HepG2 (cell line): Measurements from ENCODE around the gene FMN2. TPM values are rescaled to one million over a fixed set of nuclear protein-coding genes. Genes with fewer than 3 reads are reported as not detected.

Experiments
- ATAC-seq: fragments of 200-7000 bp; cut with Tn5 transposase; 3 replicates; pipeline ENCODE4 v1.9.1; 2020; ENCODE audit warnings: mild to moderate bottlenecking, moderate library complexity
- BruUV-seq: library from RNA; stranded (reverse); fragments of 400-500 nt; replicated peaks from 2 replicates; lab custom pipeline; 2021; lab: Mats Ljungman, UMichigan
- CTCF ChIA-PET: fragments of 300-600 bp; formaldehyde crosslinking; extraction: SDS; loops from one replicate; lab custom pipeline; 2021; ENCODE audit warnings: low total read pairs, inconsistent platforms, low intra/inter-chr PET ratio; lab: Yijun Ruan, JAX
- POLR2A ChIA-PET: fragments of 350-600 bp; sonication (Branson Sonifier 250); formaldehyde crosslinking; loops from one replicate; lab custom pipeline; 2020; ENCODE audit warnings: antibody characterized with exemption, inconsistent platforms; lab: Yijun Ruan, JAX
- DNase-seq: peaks from one replicate; pipeline ENCODE4 v3.0.0-alpha.2; 2015; ENCODE audit warnings: low spot score
- FAIRE-seq: peaks from 3 replicates; lab custom pipeline; 2011; peaks lifted over from hg19 to GRCh38; lab: Jason Lieb, UNC
- H2AFZ ChIP-seq: one replicate; pipeline ENCODE4 v1.6.1; 2011; ENCODE audit warnings: low read length, inconsistent platforms
- H3K27ac ChIP-seq: fragments of 300-600 bp; 3 replicates; pipeline ENCODE4 v1.8.0; 2011; ENCODE audit warnings: mixed run types, mild to moderate bottlenecking, mixed read lengths, low read length, inconsistent platforms; ENCODE audit not compliant: insufficient read depth; ENCODE audit errors: extremely low read length
- H3K27me3 ChIP-seq, 2 experiments: fragments of 200-600 bp in 1 of 2; 2 replicates in 1 of 2; 3 replicates in 1 of 2; pipeline versions ENCODE4 v1.6.0 to v1.8.0; 2011; ENCODE audit warnings: low read length in 2 of 2, mild to moderate bottlenecking in 2 of 2, moderate library complexity in 2 of 2, inconsistent platforms in 1 of 2; ENCODE audit not compliant: insufficient read depth in 2 of 2, control insufficient read depth in 1 of 2
- H3K36me3 ChIP-seq, 2 experiments: fragments of 200-600 bp in 1 of 2; replicated peaks in 1 of 2; 2 replicates in 1 of 2; 3 replicates in 1 of 2; pipeline versions ENCODE4 v1.5.1 to v1.8.0; 2011; ENCODE audit warnings: low read length in 2 of 2, inconsistent platforms in 1 of 2; ENCODE audit not compliant: insufficient read depth in 2 of 2, control insufficient read depth in 1 of 2
- H3K4me1 ChIP-seq: 2 replicates; pipeline ENCODE4 v1.5.1; 2012; ENCODE audit warnings: low read length, inconsistent platforms; ENCODE audit not compliant: insufficient read depth
- H3K4me2 ChIP-seq: 2 replicates; pipeline ENCODE4 v1.6.0; 2011; ENCODE audit warnings: low read depth, low read length, inconsistent platforms
- H3K4me3 ChIP-seq, 3 experiments: fragments of 200-600 bp in 1 of 3; sonication (generic), shearing (Covaris generic) in 1 of 3; replicated peaks in 1 of 3; 2 replicates each; pipeline ENCODE4 v1.5.1; 2011 to 2016; ENCODE audit warnings: low read length in 3 of 3, inconsistent platforms in 2 of 3, low read depth in 2 of 3, mild to moderate bottlenecking in 2 of 3, control low read depth in 1 of 3, mixed read lengths in 1 of 3; ENCODE audit not compliant: insufficient read depth in 1 of 3
- H3K79me2 ChIP-seq: one replicate; pipeline ENCODE4 v1.6.1; 2011; ENCODE audit warnings: low read length, inconsistent platforms; ENCODE audit not compliant: insufficient read depth
- H3K9ac ChIP-seq: 2 replicates; pipeline ENCODE4 v1.6.0; 2011; ENCODE audit warnings: mild to moderate bottlenecking, low read depth, low read length, inconsistent platforms; ENCODE audit not compliant: insufficient read depth
- H3K9me3 ChIP-seq: 2 replicates; pipeline ENCODE4 v1.5.1; 2012; ENCODE audit warnings: mild to moderate bottlenecking, low read length
- H4K20me1 ChIP-seq: 2 replicates; pipeline ENCODE4 v1.6.0; 2011; ENCODE audit warnings: inconsistent platforms, mild to moderate bottlenecking, low read length, moderate library complexity; ENCODE audit not compliant: insufficient read depth
- FOXJ3 ChIP-seq: sonication (generic); formaldehyde crosslinking; IDR thresholded peaks from 2 replicates; pipeline ENCODE4 v1.4.0; 2020; ENCODE audit warnings: missing genetic modification reagents, mild to moderate bottlenecking, borderline replicate concordance
- HCFC1 ChIP-seq: fragments of 150-350 bp; IDR thresholded peaks from 2 replicates; pipeline ENCODE4 v1.6.1; 2014; ENCODE audit warnings: low read depth, low read length
- HMGXB4 ChIP-seq, 2 experiments: sonication (generic) in 1 of 2; formaldehyde crosslinking in 1 of 2; IDR thresholded peaks; 2 replicates each; pipeline versions ENCODE4 v1.4.0 to v1.6.1; 2018 to 2020; ENCODE audit warnings: missing genetic modification reagents in 2 of 2, borderline replicate concordance in 1 of 2, low read depth in 1 of 2, mild to moderate bottlenecking in 1 of 2, missing biosample characterization in 1 of 2
- IKZF1 ChIP-seq: fragments of 450-650 bp; IDR thresholded peaks from 2 replicates; pipeline ENCODE4 v1.7.1; 2016
- MED1 ChIP-seq: sonication (generic); formaldehyde crosslinking; IDR thresholded peaks from 2 replicates; pipeline ENCODE4 v1.4.0; 2020; ENCODE audit warnings: missing genetic modification reagents
- MTF1 ChIP-seq: sonication (generic); formaldehyde crosslinking; IDR thresholded peaks from 2 replicates; pipeline ENCODE4 v1.5.0; 2020; ENCODE audit warnings: missing genetic modification reagents
- NR2F6 ChIP-seq, 2 experiments: IDR thresholded peaks; 2 replicates each; pipeline ENCODE4 v1.6.1; 2016; ENCODE audit warnings: antibody characterized with exemption in 1 of 2, mild to moderate bottlenecking in 1 of 2
- PAF1 ChIP-seq: IDR thresholded peaks from 2 replicates; pipeline ENCODE4 v1.6.1; 2016; ENCODE audit warnings: missing genetic modification reagents, missing compliant biosample characterization
- PAX8 ChIP-seq: sonication (generic); formaldehyde crosslinking; IDR thresholded peaks from 2 replicates; pipeline ENCODE4 v1.8.0; 2022; ENCODE audit warnings: mild to moderate bottlenecking, missing genetic modification reagents, borderline replicate concordance
- ZFP90 ChIP-seq: sonication (generic); formaldehyde crosslinking; IDR thresholded peaks from 2 replicates; pipeline ENCODE4 v1.8.0; 2022; ENCODE audit warnings: missing genetic modification reagents, mild to moderate bottlenecking, inconsistent platforms, borderline replicate concordance
- ZNF3 ChIP-seq: IDR thresholded peaks from 2 replicates; pipeline ENCODE4 v1.7.0; 2017; ENCODE audit warnings: inconsistent platforms
- ZNF34 ChIP-seq: sonication (generic); formaldehyde crosslinking; IDR thresholded peaks from 2 replicates; pipeline ENCODE4 v1.4.0; 2020; ENCODE audit warnings: mild to moderate bottlenecking, missing genetic modification reagents, borderline replicate concordance
- ZNF367 ChIP-seq: sonication (generic); formaldehyde crosslinking; IDR thresholded peaks from 2 replicates; pipeline ENCODE4 v1.4.0; 2020; ENCODE audit warnings: missing genetic modification reagents, borderline replicate concordance
- ZNF546 ChIP-seq: sonication (generic); formaldehyde crosslinking; conservative IDR thresholded peaks from 2 replicates; pipeline ENCODE4 v1.8.1; 2023; ENCODE audit warnings: mild to moderate bottlenecking, missing genetic modification reagents
- in situ Hi-C: cut with HindIII; loops from 2 replicates; pipeline ENCODE4 v1.10.0; 2017; ENCODE audit warnings: low pct_unique_long_range_greater_than_20kb; ENCODE audit not compliant: extremely low pct_ligation_motif_present
- intact Hi-C: fragments of 100-400 bp; cut with micrococcal nuclease; formaldehyde crosslinking; loops from one replicate; pipeline ENCODE4 v1.10.0; 2022; ENCODE audit not compliant: unreplicated experiment
- polyA plus RNA-seq, 8 experiments: library from polyadenylated mRNA; depleted of rRNA in 3 of 8; stranded (reverse) in 7 of 8; unstranded in 1 of 8; fragments of >200 nt; fragmentation: Illumina TruSeq in 4 of 8; extraction: Trizol in 4 of 8; gene quantifications; 2 replicates each; pipeline versions ENCODE4 v1.2.1 to v1.2.3, GENCODE V29; 2011 to 2016; ENCODE audit warnings: low read depth in 4 of 8, missing spikeins in 1 of 8, mixed read lengths in 1 of 8; ENCODE audit not compliant: insufficient read depth in 1 of 8
- total RNA-seq, 5 experiments: library from RNA; depleted of rRNA; stranded (reverse); fragments of >200 nt; fragmentation: Illumina TruSeq; extraction: Trizol; gene quantifications; 2 replicates each; pipeline ENCODE4 v1.2.3, GENCODE V29; 2016; ENCODE audit warnings: low read depth in 1 of 5

Gene FMN2
- total and polyA plus RNA-seq, 2 of the 13 experiments (the other 11 are each of a cell fraction or from before 2014, with no cell fraction given) = not detected

- in situ Hi-C loops = no loop called here
Observed at GRCh38 chr1:240467895-240468294, 376.2 kb downstream of the FMN2 start.

More at GRCh38 chr1:240467895-240468294, 376.2 kb downstream of the FMN2 start:
- Histone ChIP-seq H2AFZ (no peak overlapping the region), H3K4me1 (no peaks in the 10 kb centered on the region), H3K27ac (no peak overlapping the region), H3K27me3 (no peaks in the 10 kb centered on the region; a peak in 1 of 5 replicates), H3K9ac (no peak overlapping the region), H3K4me2 (no peak overlapping the region), H3K4me3 (no peak overlapping the region), H4K20me1 (no peaks in the 10 kb centered on the region), H3K9me3 (no peaks in the 10 kb centered on the region), H3K36me3 (no peaks in the 10 kb centered on the region), H3K79me2 (no peaks in the 10 kb centered on the region)
- FAIRE-seq (no peak), DNase-seq (no peak), ATAC-seq (no peak)
- ChIA-PET CTCF (no interaction called here), POLR2A (no interaction called here)
- TF ChIP-seq ZNF367 (CRISPR knock-in tag) = no peak
- TF ChIP-seq FOXJ3 (CRISPR knock-in tag) = no peak
- TF ChIP-seq ZFP90 (CRISPR knock-in tag) = no peak
- no peak for TF ChIP-seq MED1 (CRISPR knock-in tag)
- TF ChIP-seq HCFC1 = no peak
- no peak for TF ChIP-seq PAX8
- TF ChIP-seq IKZF1 = no peak
- no peak for TF ChIP-seq PAF1 (CRISPR knock-in tag)
- no peak for TF ChIP-seq ZNF546 (CRISPR knock-in tag)
- no peak for TF ChIP-seq NR2F6 (IDR thresholded peaks at IDR 0.05)
- no peak for TF ChIP-seq NR2F6 (CRISPR knock-in tag; IDR thresholded peaks at IDR 0.05)
- no peak for TF ChIP-seq HMGXB4 (CRISPR knock-in tag; IDR thresholded peaks at IDR 0.05; ENCODE audit: borderline replicate concordance in 1 of 2, low read depth in 1 of 2)
- TF ChIP-seq ZNF3 (CRISPR knock-in tag) = no peak
- TF ChIP-seq ZNF34 (CRISPR knock-in tag) = no peak
- no peak for TF ChIP-seq MTF1 (CRISPR knock-in tag)
- intact Hi-C loops = no loop called here
- BruUV-seq = no TSS peak
